Body of pancreas (tissue), 4 donors: ENCODE measurements around the gene GNB3.

Source experiments
- CTCF ChIP-seq, 7 experiments: fragments of 450-650 bp in 4 of 7; fragments of 200-600 bp in 3 of 7; sonication (generic) in 3 of 7; IDR thresholded peaks; one replicate each; pipeline ENCODE4 v1.5.1; 2016 to 2019; ENCODE audit warnings: antibody characterized with exemption in 7 of 7
- POLR2A ChIP-seq, 3 donors: fragments of 450-650 bp; IDR thresholded peaks; one replicate each; pipeline ENCODE4 v1.6.1; 2016; ENCODE audit warnings: antibody characterized with exemption in 3 of 3, mild to moderate bottlenecking in 2 of 3

GRCh38 chr12:6831450-6831995, 9.2 kb upstream of the GNB3 start:
- no peak for TF ChIP-seq CTCF (IDR thresholded peaks at IDR 0.05)
- no peak for TF ChIP-seq POLR2A (IDR thresholded peaks at IDR 0.05)
